IMR-90 (cell line): ENCODE measurements around the gene GNG7. TPM values are rescaled to one million over a fixed set of nuclear protein-coding genes. Genes with fewer than 3 reads are reported as not detected.

ENCODE experiments used
- ATAC-seq: fragments of 200-7000 bp; cut with Tn5 transposase; 2 replicates; pipeline ENCODE4 v1.9.1; 2020; ENCODE audit warnings: low read depth, mild to moderate bottlenecking, moderate library complexity
- BruUV-seq: library from RNA; stranded (reverse); fragments of 400-500 nt; replicated peaks from 2 replicates; lab custom pipeline; 2021; lab: Mats Ljungman, UMichigan
- CTCF ChIA-PET: fragments of 300-600 bp; formaldehyde crosslinking; extraction: SDS; loops from one replicate; lab custom pipeline; 2021; ENCODE audit warnings: antibody characterized with exemption; lab: Yijun Ruan, JAX
- POLR2A ChIA-PET: fragments of 300-600 bp; sonication (Branson Sonifier 250); formaldehyde crosslinking; loops from one replicate; lab custom pipeline; 2022; ENCODE audit warnings: antibody characterized with exemption; ENCODE audit not compliant: unreplicated experiment; lab: Charles Lee
- DNase-seq: peaks from one replicate; pipeline ENCODE4 v3.0.0; 2013
- H2AFZ ChIP-seq: replicated peaks from 2 replicates; pipeline ENCODE3; 2013; ENCODE audit warnings: low read length, mild to moderate bottlenecking; ENCODE audit not compliant: poor library complexity
- H2AK5ac ChIP-seq: 2 replicates; pipeline ENCODE4 v1.6.1; 2013; ENCODE audit warnings: low read depth, low read length, inconsistent platforms
- H2AK9ac ChIP-seq: replicated peaks from 2 replicates; pipeline ENCODE3; 2013; ENCODE audit warnings: mild to moderate bottlenecking, low read depth, low read length, moderate library complexity; ENCODE audit not compliant: poor library complexity
- H2BK120ac ChIP-seq: 2 replicates; pipeline ENCODE4 v1.6.1; 2013; ENCODE audit warnings: low read depth, low read length, inconsistent platforms
- H2BK15ac ChIP-seq: 3 replicates; pipeline ENCODE4 v1.6.1; 2013; ENCODE audit warnings: low read depth, low read length, inconsistent platforms
- H2BK20ac ChIP-seq: 2 replicates; pipeline ENCODE4 v1.6.1; 2013; ENCODE audit warnings: low read depth, mild to moderate bottlenecking, inconsistent platforms, low read length, moderate library complexity
- H2BK5ac ChIP-seq: 2 replicates; pipeline ENCODE4 v1.6.1; 2013; ENCODE audit warnings: mild to moderate bottlenecking, low read depth, low read length, inconsistent platforms; ENCODE audit not compliant: poor library complexity, severe bottlenecking
- H3K14ac ChIP-seq: replicated peaks from 2 replicates; pipeline ENCODE4 v1.6.1; 2013; ENCODE audit warnings: low read depth, low read length, inconsistent platforms
- H3K18ac ChIP-seq: 2 replicates; pipeline ENCODE4 v1.6.1; 2013; ENCODE audit warnings: low read depth, low read length, control low read depth
- H3K23ac ChIP-seq: 2 replicates; pipeline ENCODE4 v1.6.1; 2013; ENCODE audit warnings: low read depth, low read length, inconsistent platforms
- H3K27ac ChIP-seq: 2 replicates; pipeline ENCODE4 v1.5.1; 2013; ENCODE audit warnings: mild to moderate bottlenecking, control low read depth, low read length; ENCODE audit not compliant: insufficient read depth
- H3K27me3 ChIP-seq: 2 replicates; pipeline ENCODE4 v1.6.1; 2013; ENCODE audit warnings: low read length; ENCODE audit not compliant: control insufficient read depth, insufficient read depth
- H3K36me3 ChIP-seq: 2 replicates; pipeline ENCODE4 v1.6.1; 2013; ENCODE audit warnings: low read length, mixed read lengths; ENCODE audit not compliant: control insufficient read depth, insufficient read depth
- H3K4ac ChIP-seq: 2 replicates; pipeline ENCODE4 v1.6.1; 2013; ENCODE audit warnings: low read depth, low read length, inconsistent platforms
- H3K4me1 ChIP-seq: 2 replicates; pipeline ENCODE4 v1.6.1; 2013; ENCODE audit warnings: low read length, mixed read lengths; ENCODE audit not compliant: control insufficient read depth, insufficient read depth
- H3K4me2 ChIP-seq: 2 replicates; pipeline ENCODE4 v1.6.1; 2013; ENCODE audit warnings: low read depth, mild to moderate bottlenecking, control low read depth, low read length, moderate library complexity
- H3K4me3 ChIP-seq: 2 replicates; pipeline ENCODE4 v1.5.1; 2013; ENCODE audit warnings: low read depth, mild to moderate bottlenecking, control low read depth, low read length, moderate library complexity; ENCODE audit not compliant: insufficient read depth
- H3K56ac ChIP-seq: 2 replicates; pipeline ENCODE4 v1.6.1; 2013; ENCODE audit warnings: low read length, inconsistent platforms; ENCODE audit not compliant: insufficient read depth; ENCODE audit errors: extremely low read depth
- H3K79me1 ChIP-seq, 2 experiments: 2 replicates each; pipeline ENCODE4 v1.6.1; 2013; ENCODE audit warnings: low read length in 2 of 2, inconsistent platforms in 1 of 2, low read depth in 1 of 2
- H3K9ac ChIP-seq: 2 replicates; pipeline ENCODE4 v1.6.1; 2013; ENCODE audit warnings: low read depth, low read length, control low read depth
- H3K9me1 ChIP-seq: 2 replicates; pipeline ENCODE4 v1.6.1; 2013; ENCODE audit warnings: low read length, inconsistent platforms; ENCODE audit not compliant: insufficient read depth
- H3K9me3 ChIP-seq: 2 replicates; pipeline ENCODE4 v1.6.1; 2013; ENCODE audit warnings: low read length; ENCODE audit not compliant: control insufficient read depth, insufficient read depth
- H4K20me1 ChIP-seq: 2 replicates; pipeline ENCODE4 v1.6.1; 2013; ENCODE audit warnings: low read length, inconsistent platforms; ENCODE audit not compliant: insufficient read depth
- H4K5ac ChIP-seq: 2 replicates; pipeline ENCODE4 v1.6.1; 2013; ENCODE audit warnings: mild to moderate bottlenecking, low read depth, low read length, control low read depth
- H4K8ac ChIP-seq, 2 experiments: 2 replicates each; pipeline ENCODE4 v1.6.1; 2013; ENCODE audit warnings: low read depth in 2 of 2, low read length in 2 of 2, control low read depth in 1 of 2, inconsistent platforms in 1 of 2
- H4K91ac ChIP-seq: 2 replicates; pipeline ENCODE4 v1.6.1; 2013; ENCODE audit warnings: low read depth, low read length, inconsistent platforms; ENCODE audit not compliant: insufficient read depth
- CEBPB ChIP-seq: IDR thresholded peaks from 2 replicates; pipeline ENCODE4 v1.6.1; 2012; ENCODE audit warnings: low read depth, low read length, improper control_type of control experiment
- CHD1 ChIP-seq: IDR thresholded peaks from 2 replicates; pipeline ENCODE4 v1.6.1; 2012; ENCODE audit warnings: low read depth, low read length, improper control_type of control experiment
- FOS ChIP-seq: fragments of 150-350 bp; IDR thresholded peaks from 2 replicates; pipeline ENCODE4 v1.6.1; 2016; ENCODE audit warnings: low read depth, low read length
- MAZ ChIP-seq: IDR thresholded peaks from 2 replicates; pipeline ENCODE4 v1.6.1; 2012; ENCODE audit warnings: low read depth, mild to moderate bottlenecking, low read length, improper control_type of control experiment, moderate library complexity, borderline replicate concordance
- MXI1 ChIP-seq: IDR thresholded peaks from 2 replicates; pipeline ENCODE4 v1.6.1; 2012; ENCODE audit warnings: low read depth, mild to moderate bottlenecking, low read length, moderate library complexity, borderline replicate concordance
- NFE2L2 ChIP-seq: fragments of 150-350 bp; IDR thresholded peaks from 2 replicates; pipeline ENCODE4 v1.6.1; 2016; ENCODE audit warnings: low read depth, mild to moderate bottlenecking, low read length
- POLR2A ChIP-seq: IDR thresholded peaks from 2 replicates; pipeline ENCODE4 v1.6.1; 2012; ENCODE audit warnings: mild to moderate bottlenecking, low read depth, low read length
- RCOR1 ChIP-seq: IDR thresholded peaks from 2 replicates; pipeline ENCODE4 v1.6.1; 2012; ENCODE audit warnings: mild to moderate bottlenecking, low read length, improper control_type of control experiment; ENCODE audit not compliant: insufficient replicate concordance
- SMC3 ChIP-seq: fragments of 150-350 bp; IDR thresholded peaks from 2 replicates; pipeline ENCODE4 v1.6.1; 2016; ENCODE audit warnings: low read depth, mild to moderate bottlenecking, antibody characterized with exemption, low read length, moderate library complexity
- WGBS, 2 experiments: methylation state at CpG; one replicate each; pipeline versions ENCODE4 v1.1.5 to v1.1.7; 2013; ENCODE audit warnings: missing lambda C conversion rate in 2 of 2; ENCODE audit not compliant: insufficient read length in 1 of 2; ENCODE audit errors: extremely low coverage in 2 of 2; 5-methylcytosine and 5-hydroxymethylcytosine counted together
- dilution Hi-C: fragments of 300-500 bp; cut with HindIII; formaldehyde crosslinking; loops from one replicate; pipeline ENCODE4 v1.14.3; 2018; ENCODE audit warnings: low sequenced_read_pairs; ENCODE audit not compliant: unreplicated experiment
- in situ Hi-C: fragments of 300-500 bp; cut with MboI; formaldehyde crosslinking; loops from 3 replicates; pipeline ENCODE4 v1.14.3; 2019; ENCODE audit warnings: low sequenced_read_pairs, inconsistent platforms, mixed read lengths
- intact Hi-C: fragments of 100-400 bp; cut with micrococcal nuclease; formaldehyde crosslinking; loops from 2 replicates; pipeline ENCODE4 v1.10.0; 2022
- polyA plus RNA-seq, 3 experiments: library from polyadenylated mRNA; depleted of rRNA; stranded (reverse); fragments of >200 nt; gene quantifications; 2 replicates each; pipeline ENCODE4 v1.2.3, GENCODE V29; 2012; ENCODE audit warnings: low replicate concordance in 1 of 3
- total RNA-seq: library from RNA; depleted of rRNA; stranded (reverse); fragments of >200 nt; gene quantifications from 2 replicates; pipeline ENCODE4 v1.2.3, GENCODE V29; 2012
- TF ChIP-seq, protein P1 (sequence below): conservative IDR thresholded peaks from 2 replicates; pipeline ENCODE4 v1.5.1; 2012; ENCODE audit warnings: mild to moderate bottlenecking, low read depth, low read length, improper control_type of control experiment
- TF ChIP-seq, protein P2 (sequence below): fragments of 150-350 bp; IDR thresholded peaks from 2 replicates; pipeline ENCODE4 v1.6.1; 2017; ENCODE audit warnings: mild to moderate bottlenecking, antibody characterized with exemption, low read length, low read depth
- TF ChIP-seq, protein P3 (sequence below): fragments of 150-350 bp; IDR thresholded peaks from 2 replicates; pipeline ENCODE4 v1.6.1; 2016; ENCODE audit warnings: low read depth, mild to moderate bottlenecking, low read length, moderate library complexity, borderline replicate concordance

The GNG7 gene
- total and polyA plus RNA-seq, 2 of the 4 experiments (the other 2 are of a cell fraction): under 0.01 to 0.21 TPM

DNA sequence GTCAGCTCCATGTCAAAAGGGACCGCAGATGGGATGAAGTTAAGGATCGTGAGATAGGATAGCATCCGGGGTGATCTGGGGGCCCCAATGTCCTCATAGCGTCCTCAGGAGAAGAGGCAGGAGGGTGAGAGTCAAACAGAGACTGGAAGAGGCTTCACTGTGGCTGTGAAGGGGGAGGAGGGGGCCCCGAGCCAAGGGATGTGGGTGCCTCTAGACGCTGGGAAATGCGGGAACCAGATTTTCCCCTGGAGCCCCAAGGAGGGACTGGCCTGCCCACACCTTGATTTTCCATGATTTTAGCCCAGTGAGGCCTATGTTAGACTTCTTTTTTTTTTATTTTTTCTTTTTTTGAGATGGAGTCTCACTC, 61.2 kb downstream of the GNG7 start:
- Histone ChIP-seq H2AK5ac (no peak overlapping the region), H4K5ac (no peak overlapping the region), H3K9me3 (no peaks in the 10 kb centered on the region), H3K9me1 (no peaks in the 10 kb centered on the region), H2BK20ac (no peak overlapping the region), H3K27ac (no peak overlapping the region), H4K91ac (no peak overlapping the region), H2AK9ac (no peak overlapping the region), H3K9ac (no peak overlapping the region), H2BK120ac (no peak overlapping the region), H2BK5ac (no peak overlapping the region), H4K8ac (no peak overlapping the region), H2AFZ (no peak overlapping the region), H3K4me1 (peaks cover 5% of the 10 kb centered on the region; the same call in 1 of the 2 replicates), H2BK15ac (no peak overlapping the region), H3K4me2 (no peak overlapping the region), H3K14ac (no peak overlapping the region), H3K18ac (no peak overlapping the region), H3K23ac (no peak overlapping the region), H4K20me1 (peaks cover 6% of the 10 kb centered on the region; the same call in 1 of the 2 replicates), H3K56ac (no peak overlapping the region), H3K79me1 (no peaks in the 10 kb centered on the region), H3K4me3 (no peak overlapping the region), H3K4ac (no peak overlapping the region), H3K36me3 (no peaks in the 10 kb centered on the region), H3K27me3 (peaks cover 17% of the 10 kb centered on the region)
- WGBS, 2 experiments: 82% methylated on average over 7 of the region's 7 CpGs; no CpG with 5 or more reads in 1 of the 2 experiments
- DNase-seq (no peak), ATAC-seq (no peak)
- TF ChIP-seq, protein P1, sequence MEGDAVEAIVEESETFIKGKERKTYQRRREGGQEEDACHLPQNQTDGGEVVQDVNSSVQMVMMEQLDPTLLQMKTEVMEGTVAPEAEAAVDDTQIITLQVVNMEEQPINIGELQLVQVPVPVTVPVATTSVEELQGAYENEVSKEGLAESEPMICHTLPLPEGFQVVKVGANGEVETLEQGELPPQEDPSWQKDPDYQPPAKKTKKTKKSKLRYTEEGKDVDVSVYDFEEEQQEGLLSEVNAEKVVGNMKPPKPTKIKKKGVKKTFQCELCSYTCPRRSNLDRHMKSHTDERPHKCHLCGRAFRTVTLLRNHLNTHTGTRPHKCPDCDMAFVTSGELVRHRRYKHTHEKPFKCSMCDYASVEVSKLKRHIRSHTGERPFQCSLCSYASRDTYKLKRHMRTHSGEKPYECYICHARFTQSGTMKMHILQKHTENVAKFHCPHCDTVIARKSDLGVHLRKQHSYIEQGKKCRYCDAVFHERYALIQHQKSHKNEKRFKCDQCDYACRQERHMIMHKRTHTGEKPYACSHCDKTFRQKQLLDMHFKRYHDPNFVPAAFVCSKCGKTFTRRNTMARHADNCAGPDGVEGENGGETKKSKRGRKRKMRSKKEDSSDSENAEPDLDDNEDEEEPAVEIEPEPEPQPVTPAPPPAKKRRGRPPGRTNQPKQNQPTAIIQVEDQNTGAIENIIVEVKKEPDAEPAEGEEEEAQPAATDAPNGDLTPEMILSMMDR: no peak
- TF ChIP-seq CEBPB (no peak), POLR2A (no peak), MAZ (no peak), FOS (no peak), CHD1 (no peak), MXI1 (no peak), SMC3 (no peak), NFE2L2 (no peak), RCOR1 (no peak)
- TF ChIP-seq, protein P2, sequence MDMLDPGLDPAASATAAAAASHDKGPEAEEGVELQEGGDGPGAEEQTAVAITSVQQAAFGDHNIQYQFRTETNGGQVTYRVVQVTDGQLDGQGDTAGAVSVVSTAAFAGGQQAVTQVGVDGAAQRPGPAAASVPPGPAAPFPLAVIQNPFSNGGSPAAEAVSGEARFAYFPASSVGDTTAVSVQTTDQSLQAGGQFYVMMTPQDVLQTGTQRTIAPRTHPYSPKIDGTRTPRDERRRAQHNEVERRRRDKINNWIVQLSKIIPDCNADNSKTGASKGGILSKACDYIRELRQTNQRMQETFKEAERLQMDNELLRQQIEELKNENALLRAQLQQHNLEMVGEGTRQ: no peak
- TF ChIP-seq, protein P3, sequence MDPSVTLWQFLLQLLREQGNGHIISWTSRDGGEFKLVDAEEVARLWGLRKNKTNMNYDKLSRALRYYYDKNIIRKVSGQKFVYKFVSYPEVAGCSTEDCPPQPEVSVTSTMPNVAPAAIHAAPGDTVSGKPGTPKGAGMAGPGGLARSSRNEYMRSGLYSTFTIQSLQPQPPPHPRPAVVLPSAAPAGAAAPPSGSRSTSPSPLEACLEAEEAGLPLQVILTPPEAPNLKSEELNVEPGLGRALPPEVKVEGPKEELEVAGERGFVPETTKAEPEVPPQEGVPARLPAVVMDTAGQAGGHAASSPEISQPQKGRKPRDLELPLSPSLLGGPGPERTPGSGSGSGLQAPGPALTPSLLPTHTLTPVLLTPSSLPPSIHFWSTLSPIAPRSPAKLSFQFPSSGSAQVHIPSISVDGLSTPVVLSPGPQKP: no peak
- in situ Hi-C loops (no loop called here), dilution Hi-C loops (no loop called here), intact Hi-C loops (no loop called here)
- ChIA-PET CTCF (no interaction called here), POLR2A (no interaction called here)
- BruUV-seq: no TSS peak
